Measurements from ENCODE around the gene PCDHA1. TPM values are rescaled to one million over a fixed set of nuclear protein-coding genes. Genes with fewer than 3 reads are reported as not detected.

The PCDHA1 gene
- total RNA-seq (2014; rRNA removed; shearing (Covaris generic)) (not detected in 2 replicates), total RNA-seq (2022) (not detected in 2 replicates), Bru-seq, nascent RNA (not detected), BruChase-seq, experiment 1, labeled RNA remaining after a 6-hour chase (not detected), BruChase-seq, experiment 2, labeled RNA remaining after a 2-hour chase (percentile 9 among the genes with signal in this experiment)
- long read RNA-seq = 0 reads

DNA sequence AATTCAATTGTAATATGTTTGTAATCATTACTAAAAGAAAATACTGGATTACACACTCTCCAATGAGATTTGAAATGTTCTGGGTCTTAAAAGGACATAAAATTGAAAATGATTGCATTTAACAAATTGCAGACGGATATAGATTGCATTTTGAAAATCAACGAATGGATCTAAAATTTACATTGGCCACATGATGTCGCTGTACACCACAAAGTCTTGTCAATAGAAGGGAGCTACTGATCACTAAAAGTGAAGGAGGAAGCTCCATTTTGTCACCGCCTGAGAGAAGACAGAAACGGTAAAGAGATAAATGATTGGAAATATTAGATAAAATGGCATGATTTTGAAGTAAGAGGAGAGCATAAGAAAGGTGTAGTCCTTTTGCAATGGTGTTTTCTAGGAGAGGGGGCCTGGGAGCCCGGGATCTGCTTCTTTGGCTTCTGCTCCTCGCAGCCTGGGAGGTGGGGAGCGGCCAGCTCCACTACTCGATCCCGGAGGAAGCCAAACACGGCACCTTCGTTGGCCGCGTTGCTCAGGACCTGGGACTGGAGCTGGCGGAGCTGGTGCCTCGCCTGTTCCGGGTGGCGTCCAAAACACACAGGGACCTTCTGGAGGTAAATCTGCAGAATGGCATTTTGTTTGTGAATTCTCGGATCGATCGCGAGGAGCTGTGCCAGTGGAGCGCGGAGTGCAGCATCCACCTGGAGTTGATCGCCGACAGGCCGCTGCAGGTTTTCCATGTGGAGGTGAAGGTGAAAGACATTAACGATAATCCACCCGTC is at the start of gene PCDHA1:
Gene PCDHA1 (plus strand): TSS at position 236 of the 782 bp plus-strand sequence.
- POLR2A ChIA-PET = no interaction called here
- BruUV-seq (replicated peaks) = no TSS peak

DNA sequence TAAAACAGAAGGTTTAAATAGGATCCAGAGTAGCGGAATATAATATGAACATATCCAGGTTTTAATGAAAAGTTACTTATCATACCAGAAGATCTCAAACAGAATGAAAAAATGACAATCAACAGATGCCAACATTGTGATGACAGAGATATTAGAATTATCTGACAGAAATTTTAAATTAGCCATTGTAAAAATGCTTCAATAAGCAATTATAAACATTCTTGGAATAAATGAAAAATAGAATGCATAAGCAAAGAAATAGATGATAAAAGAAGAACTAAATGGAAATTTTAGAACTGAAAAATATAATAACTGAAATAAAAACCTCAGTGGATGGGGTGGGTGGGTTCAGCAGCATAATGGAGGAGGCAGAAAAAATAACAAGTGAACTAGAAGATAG is 48.5 kb upstream of the PCDHA1 start:
- no peak for TF ChIP-seq EZH2phosphoT487 (IDR thresholded peaks at IDR 0.05; ENCODE audit: borderline replicate concordance, low read depth, low read length)
- TF ChIP-seq CTCF (conservative IDR thresholded peaks at IDR 0.05; ENCODE audit: low read length) = no peak
- no peaks in the 10 kb centered on the region for H3K9me3 ChIP-seq (ENCODE audit: low read length)
- no peaks in the 10 kb centered on the region for H3K36me3 ChIP-seq (ENCODE audit: insufficient read depth, low read length)
- no peak overlapping the region for H3K4me3 ChIP-seq (ENCODE audit: low read depth, low read length, poor library complexity, severe bottlenecking)
- no peak overlapping the region for H2AFZ ChIP-seq (ENCODE audit: low read length)
- H3K27ac ChIP-seq (ENCODE audit: low read depth, low read length, poor library complexity, severe bottlenecking) = no peak overlapping the region
- no peaks in the 10 kb centered on the region for H3K79me2 ChIP-seq (ENCODE audit: insufficient read depth, low read depth, low read length)
- H4K20me1 ChIP-seq (ENCODE audit: insufficient read depth, low read length) = no peaks in the 10 kb centered on the region
- intact Hi-C loops (cut with micrococcal nuclease; ENCODE audit: unreplicated experiment) = no loop called here
- H3K4me2 ChIP-seq (ENCODE audit: low read length) = no peak overlapping the region
- H3K9me2 ChIP-seq (ENCODE audit: insufficient read depth, low read length) = no peaks in the 10 kb centered on the region
- ChIA-PET POLR2A (no interaction called here), CTCF (ENCODE audit: unreplicated experiment) (no interaction called here)
- H3K4me1 ChIP-seq (ENCODE audit: insufficient read depth, low read length, poor library complexity, severe bottlenecking) = no peaks in the 10 kb centered on the region
- BruUV-seq (replicated peaks) = no TSS peak
- no peak for DNase-seq (ENCODE audit: low spot score)

More for the DNA sequence above, at the start of gene PCDHA1:
- Histone ChIP-seq H2AFZ (ENCODE audit: low read length) (no peak within 1 kb of the TSS), H4K20me1 (ENCODE audit: insufficient read depth, low read length) (no peaks in the 10 kb centered on the region), H3K4me1 (ENCODE audit: insufficient read depth, low read length, poor library complexity, severe bottlenecking) (no peaks in the 10 kb centered on the region), H3K27ac (ENCODE audit: low read depth, low read length, poor library complexity, severe bottlenecking) (no peak within 1 kb of the TSS), H3K36me3 (ENCODE audit: insufficient read depth, low read length) (no peaks in the 10 kb centered on the region), H3K9me3 (ENCODE audit: low read length) (0 out of 2 replicates have a peak, but pooled peaks cover 5% of the 10 kb centered on the region), H3K9me2 (ENCODE audit: insufficient read depth, low read length) (no peaks in the 10 kb centered on the region), H3K4me3 (ENCODE audit: low read depth, low read length, poor library complexity, severe bottlenecking) (no peak within 1 kb of the TSS), H3K79me2 (ENCODE audit: insufficient read depth, low read depth, low read length) (no peaks in the 10 kb centered on the region), H3K4me2 (ENCODE audit: low read length) (no peak within 1 kb of the TSS)
- intact Hi-C loops (cut with micrococcal nuclease; ENCODE audit: unreplicated experiment) = no loop called here
- TF ChIP-seq CTCF (conservative IDR thresholded peaks at IDR 0.05; ENCODE audit: low read length) (peak; percentile 79), EZH2phosphoT487 (IDR thresholded peaks at IDR 0.05; ENCODE audit: borderline replicate concordance, low read depth, low read length) (no peak)
- peak; percentile 13 for DNase-seq (ENCODE audit: low spot score)
- CTCF ChIA-PET (ENCODE audit: unreplicated experiment) = no interaction called here

- no peak overlapping the region for H3K4me2 ChIP-seq (ENCODE audit: low read length)
- no peaks in the 10 kb centered on the region for H4K20me1 ChIP-seq (ENCODE audit: insufficient read depth, low read length)
- H2AFZ ChIP-seq (ENCODE audit: low read length) = no peak overlapping the region
- intact Hi-C loops (cut with micrococcal nuclease; ENCODE audit: unreplicated experiment) = no loop called here
- no peaks in the 10 kb centered on the region for H3K9me2 ChIP-seq (ENCODE audit: insufficient read depth, low read length)
- ChIA-PET POLR2A (no interaction called here), CTCF (ENCODE audit: unreplicated experiment) (no interaction called here)
- BruUV-seq (replicated peaks) = no TSS peak
- H3K27ac ChIP-seq (ENCODE audit: low read depth, low read length, poor library complexity, severe bottlenecking) = no peak overlapping the region
- no peak for TF ChIP-seq EZH2phosphoT487 (IDR thresholded peaks at IDR 0.05; ENCODE audit: borderline replicate concordance, low read depth, low read length)
- no peak for TF ChIP-seq CTCF (conservative IDR thresholded peaks at IDR 0.05; ENCODE audit: low read length)
- H3K9me3 ChIP-seq (ENCODE audit: low read length) = no peaks in the 10 kb centered on the region
- no peaks in the 10 kb centered on the region for H3K79me2 ChIP-seq (ENCODE audit: insufficient read depth, low read depth, low read length)
- no peaks in the 10 kb centered on the region for H3K4me1 ChIP-seq (ENCODE audit: insufficient read depth, low read length, poor library complexity, severe bottlenecking)
- H3K4me3 ChIP-seq (ENCODE audit: low read depth, low read length, poor library complexity, severe bottlenecking) = no peak overlapping the region
- H3K36me3 ChIP-seq (ENCODE audit: insufficient read depth, low read length) = no peaks in the 10 kb centered on the region
- no peak for DNase-seq (ENCODE audit: low spot score)
Measured at GRCh38 chr5:140741967-140742366, 44.0 kb upstream of the PCDHA1 start.
